Measurements from ENCODE around the gene ZDHHC11B.
"Not testable (repeated sequence)": the region's sequence is repeated elsewhere in the genome, so short reads cannot be mapped to it uniquely, and the experiment has no call there.

- not testable (repeated sequence) for TF ChIP-seq YY1 (IDR thresholded peaks at IDR 0.05; ENCODE audit: insufficient read depth, insufficient read length); ZNF274 (IDR thresholded peaks at IDR 0.05; ENCODE audit: low read depth, low read length)
Observed at GRCh38 chr5:693271-694041, 91.1 kb downstream of the ZDHHC11B start, which contains the start of gene TPPP.
